Epithelial cell of proximal tubule (primary cell): ENCODE data around the gene MYBPC3. TPM values are rescaled to one million over a fixed set of nuclear protein-coding genes. Genes with fewer than 3 reads are reported as not detected.

Source experiments
- DNase-seq: peaks from one replicate; pipeline ENCODE4 v3.0.0-alpha.2; 2011; ENCODE audit warnings: low read depth
- H3K4me3 ChIP-seq: 2 replicates; pipeline ENCODE4 v1.5.1; 2011; ENCODE audit warnings: low read depth, mild to moderate bottlenecking, low read length
- total RNA-seq: library from RNA; depleted of rRNA; stranded (reverse); fragments of >200 nt; gene quantifications from 2 replicates; pipeline ENCODE4 v1.2.3, GENCODE V29; 2015
- TF ChIP-seq, protein P1 (sequence below): conservative IDR thresholded peaks from 2 replicates; pipeline ENCODE4 v1.5.1; 2012; ENCODE audit warnings: low read depth, mild to moderate bottlenecking, low read length

MYBPC3 gene
- total RNA-seq, 1 donor from 2014 or later = not detected

DNA sequence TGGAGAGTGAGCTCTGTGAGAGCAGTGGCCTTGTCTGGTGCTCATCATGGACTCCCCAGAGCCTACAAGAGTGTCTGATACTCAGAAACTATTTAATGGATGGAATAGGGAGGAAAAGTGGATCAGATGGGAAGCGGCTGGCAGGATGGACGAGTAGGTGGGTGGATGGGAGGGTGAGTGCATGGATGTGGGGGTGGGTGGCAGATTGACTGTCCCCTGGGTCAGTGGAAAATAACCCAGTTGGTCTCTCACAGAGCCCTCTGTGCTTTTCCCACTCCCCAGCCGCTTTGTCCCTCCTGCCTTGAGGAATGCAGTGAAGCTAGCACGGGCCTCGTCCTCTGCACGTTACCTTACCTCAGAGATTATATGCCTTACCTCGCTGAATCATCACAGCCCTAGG, 19.9 kb upstream of the MYBPC3 start:
- DNase-seq = no peak
- no peak overlapping the region for H3K4me3 ChIP-seq
- TF ChIP-seq, protein P1, sequence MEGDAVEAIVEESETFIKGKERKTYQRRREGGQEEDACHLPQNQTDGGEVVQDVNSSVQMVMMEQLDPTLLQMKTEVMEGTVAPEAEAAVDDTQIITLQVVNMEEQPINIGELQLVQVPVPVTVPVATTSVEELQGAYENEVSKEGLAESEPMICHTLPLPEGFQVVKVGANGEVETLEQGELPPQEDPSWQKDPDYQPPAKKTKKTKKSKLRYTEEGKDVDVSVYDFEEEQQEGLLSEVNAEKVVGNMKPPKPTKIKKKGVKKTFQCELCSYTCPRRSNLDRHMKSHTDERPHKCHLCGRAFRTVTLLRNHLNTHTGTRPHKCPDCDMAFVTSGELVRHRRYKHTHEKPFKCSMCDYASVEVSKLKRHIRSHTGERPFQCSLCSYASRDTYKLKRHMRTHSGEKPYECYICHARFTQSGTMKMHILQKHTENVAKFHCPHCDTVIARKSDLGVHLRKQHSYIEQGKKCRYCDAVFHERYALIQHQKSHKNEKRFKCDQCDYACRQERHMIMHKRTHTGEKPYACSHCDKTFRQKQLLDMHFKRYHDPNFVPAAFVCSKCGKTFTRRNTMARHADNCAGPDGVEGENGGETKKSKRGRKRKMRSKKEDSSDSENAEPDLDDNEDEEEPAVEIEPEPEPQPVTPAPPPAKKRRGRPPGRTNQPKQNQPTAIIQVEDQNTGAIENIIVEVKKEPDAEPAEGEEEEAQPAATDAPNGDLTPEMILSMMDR = no peak

- no peak overlapping the region for H3K4me3 ChIP-seq
- DNase-seq = no peak
- TF ChIP-seq, protein P1 = no peak
Observed at GRCh38 chr11:47369676-47370075, 17.2 kb upstream of the MYBPC3 start.

GRCh38 chr11:47366020-47366490, 13.6 kb upstream of the MYBPC3 start:
- TF ChIP-seq, protein P1 = no peak
- no peak overlapping the region for H3K4me3 ChIP-seq
- DNase-seq = no peak

- no peak for DNase-seq
- TF ChIP-seq, protein P1 = no peak
- no peak overlapping the region for H3K4me3 ChIP-seq
Observed at GRCh38 chr11:47361419-47361818, 8.9 kb upstream of the MYBPC3 start.

- TF ChIP-seq, protein P1 = no peak
- no peak overlapping the region for H3K4me3 ChIP-seq
- DNase-seq = no peak
Observed at GRCh38 chr11:47360341-47360740, 7.8 kb upstream of the MYBPC3 start.

GRCh38 chr11:47359586-47359985, 7.1 kb upstream of the MYBPC3 start:
- no peak overlapping the region for H3K4me3 ChIP-seq
- DNase-seq = no peak
- TF ChIP-seq, protein P1 = no peak

DNA sequence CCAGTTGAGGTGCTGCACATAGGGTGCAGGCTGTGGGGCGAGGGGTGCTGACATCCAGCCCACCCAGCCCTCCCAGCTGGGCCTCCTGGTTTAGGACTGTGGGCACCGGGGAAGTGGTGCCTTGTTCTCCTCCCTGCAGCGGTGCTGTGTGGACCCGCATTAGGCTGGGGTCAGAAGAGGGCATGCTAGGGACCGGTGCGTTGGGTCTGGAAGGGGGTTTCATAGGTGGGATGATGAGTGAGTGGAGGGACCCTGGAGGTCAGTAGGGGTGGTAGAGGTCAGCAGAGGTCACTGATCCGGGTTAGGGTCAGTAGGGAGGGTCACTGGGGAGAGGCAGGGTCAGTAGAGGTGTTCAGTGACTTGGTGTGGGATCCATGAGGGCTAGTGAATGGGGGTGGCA, 6.7 kb upstream of the MYBPC3 start:
- TF ChIP-seq, protein P1 = no peak
- no peak overlapping the region for H3K4me3 ChIP-seq

More for the DNA sequence above, 6.7 kb upstream of the MYBPC3 start:
- DNase-seq = no peak
